ENCODE data around the gene KIAA1217. TPM values are rescaled to one million over a fixed set of nuclear protein-coding genes. Genes with fewer than 3 reads are reported as not detected.

Gene KIAA1217
- polyA plus RNA-seq, 1 of the 3 experiments (the other 2 are of a cell fraction) = 7.2 TPM

DNA sequence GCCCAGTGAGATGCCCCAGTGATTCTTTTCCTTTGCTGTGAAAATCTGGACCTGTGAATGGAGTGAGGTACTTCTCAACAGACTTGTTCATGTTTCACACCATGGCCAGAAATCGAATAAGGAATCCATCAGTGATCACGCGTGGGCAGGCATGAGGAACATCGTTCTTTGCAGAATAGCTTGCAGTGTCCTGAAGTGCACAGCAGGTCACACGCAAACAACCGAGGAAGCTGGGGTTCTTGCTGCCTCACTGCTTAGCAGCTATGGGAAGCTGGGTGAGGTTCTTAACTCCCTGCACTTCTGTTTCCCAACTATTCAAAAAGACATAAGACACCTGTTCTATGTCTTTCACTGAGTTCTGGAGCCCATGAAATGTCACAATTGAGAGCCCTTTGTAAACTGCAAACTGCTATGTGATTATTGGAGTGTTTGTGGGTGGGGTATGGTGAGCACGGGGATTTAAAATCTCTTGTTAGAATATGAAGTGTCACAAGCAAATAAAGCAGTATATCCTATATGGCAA, 253.4 kb downstream of the KIAA1217 start:
- no peaks in the 10 kb centered on the region for H3K9me3 ChIP-seq
- no peak overlapping the region for H3K4me2 ChIP-seq
- H3K36me3 ChIP-seq (replicated peaks in 1 of 2; ENCODE audit: control insufficient read depth in 1 of 2, insufficient read depth in 2 of 2, low read length in 1 of 2) = no peaks in the 10 kb centered on the region
- TF ChIP-seq, protein P1, sequence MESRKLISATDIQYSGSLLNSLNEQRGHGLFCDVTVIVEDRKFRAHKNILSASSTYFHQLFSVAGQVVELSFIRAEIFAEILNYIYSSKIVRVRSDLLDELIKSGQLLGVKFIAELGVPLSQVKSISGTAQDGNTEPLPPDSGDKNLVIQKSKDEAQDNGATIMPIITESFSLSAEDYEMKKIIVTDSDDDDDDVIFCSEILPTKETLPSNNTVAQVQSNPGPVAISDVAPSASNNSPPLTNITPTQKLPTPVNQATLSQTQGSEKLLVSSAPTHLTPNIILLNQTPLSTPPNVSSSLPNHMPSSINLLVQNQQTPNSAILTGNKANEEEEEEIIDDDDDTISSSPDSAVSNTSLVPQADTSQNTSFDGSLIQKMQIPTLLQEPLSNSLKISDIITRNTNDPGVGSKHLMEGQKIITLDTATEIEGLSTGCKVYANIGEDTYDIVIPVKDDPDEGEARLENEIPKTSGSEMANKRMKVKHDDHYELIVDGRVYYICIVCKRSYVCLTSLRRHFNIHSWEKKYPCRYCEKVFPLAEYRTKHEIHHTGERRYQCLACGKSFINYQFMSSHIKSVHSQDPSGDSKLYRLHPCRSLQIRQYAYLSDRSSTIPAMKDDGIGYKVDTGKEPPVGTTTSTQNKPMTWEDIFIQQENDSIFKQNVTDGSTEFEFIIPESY (IDR thresholded peaks at IDR 0.05; ENCODE audit: borderline replicate concordance, low read depth) = no peak
- TF ChIP-seq POLR2AphosphoS5 (IDR thresholded peaks at IDR 0.05; ENCODE audit: low read depth, low read length) (no peak), NRF1 (IDR thresholded peaks at IDR 0.05; ENCODE audit: low read depth, low read length) (no peak), GABPA (IDR thresholded peaks at IDR 0.05; ENCODE audit: low read depth) (no peak), RCOR1 (IDR thresholded peaks at IDR 0.05; ENCODE audit: low read length) (no peak), EZH2phosphoT487 (IDR thresholded peaks at IDR 0.05; ENCODE audit: borderline replicate concordance, low read depth) (no peak)
- TF ChIP-seq, protein P2, sequence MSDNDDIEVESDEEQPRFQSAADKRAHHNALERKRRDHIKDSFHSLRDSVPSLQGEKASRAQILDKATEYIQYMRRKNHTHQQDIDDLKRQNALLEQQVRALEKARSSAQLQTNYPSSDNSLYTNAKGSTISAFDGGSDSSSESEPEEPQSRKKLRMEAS (IDR thresholded peaks at IDR 0.05; ENCODE audit: low read depth) = no peak
- TF ChIP-seq, protein P3, sequence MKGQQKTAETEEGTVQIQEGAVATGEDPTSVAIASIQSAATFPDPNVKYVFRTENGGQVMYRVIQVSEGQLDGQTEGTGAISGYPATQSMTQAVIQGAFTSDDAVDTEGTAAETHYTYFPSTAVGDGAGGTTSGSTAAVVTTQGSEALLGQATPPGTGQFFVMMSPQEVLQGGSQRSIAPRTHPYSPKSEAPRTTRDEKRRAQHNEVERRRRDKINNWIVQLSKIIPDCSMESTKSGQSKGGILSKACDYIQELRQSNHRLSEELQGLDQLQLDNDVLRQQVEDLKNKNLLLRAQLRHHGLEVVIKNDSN (IDR thresholded peaks at IDR 0.05; ENCODE audit: borderline replicate concordance, low read depth) = no peak
- no peaks in the 10 kb centered on the region for H3K9me2 ChIP-seq
- POLR2A ChIA-PET = no interaction called here
- H3K27me3 ChIP-seq (ENCODE audit: insufficient read depth) = no peaks in the 10 kb centered on the region
- CTCF ChIA-PET = interaction anchor here (1.2 to 2.3 kb wide), 2 partner anchors 20 to 42 kb away, joined by 3 to 8 read pairs; no protein-coding TSS in a partner anchor
- H2AFZ ChIP-seq (ENCODE audit: low read depth) = no peak overlapping the region
- H3K27ac ChIP-seq (ENCODE audit: low read depth in 2 of 2, low read length in 1 of 2) = peak overlapping the region; percentile 39 to 96; a peak in 3 of 4 replicates
- DNase-seq = no peak
- peaks cover 28 to 40% of the 10 kb centered on the region in 2 experiments for H3K4me1 ChIP-seq (ENCODE audit: control insufficient read depth in 1 of 2, insufficient read depth in 2 of 2, low read depth in 1 of 2, low read length in 1 of 2)
- WGBS (ENCODE audit: low lambda C conversion rate) = 93% methylated on average over 7 of the region's 7 CpGs
- no peaks in the 10 kb centered on the region for H4K20me1 ChIP-seq (ENCODE audit: insufficient read depth)
- no peak overlapping the region for H3K4me3 ChIP-seq (ENCODE audit: low read depth in 2 of 2, low read length in 1 of 2)
- H3K79me2 ChIP-seq (ENCODE audit: insufficient read depth) = no peaks in the 10 kb centered on the region
- peaks cover 23% of the 10 kb centered on the region for H3F3A ChIP-seq (replicated peaks; ENCODE audit: insufficient read depth)
- H3K9ac ChIP-seq = 0 out of 2 replicates have a peak overlapping the region, but pooled peaks have one; percentile 55

- no peak for DNase-seq
- WGBS (ENCODE audit: low lambda C conversion rate) = 66% methylated on average over 6 of the region's 6 CpGs
- Histone ChIP-seq H3K79me2 (ENCODE audit: insufficient read depth) (peaks cover 4% of the 10 kb centered on the region; the same call in 1 of the 2 replicates), H3K4me3 (ENCODE audit: low read depth in 2 of 2, low read length in 1 of 2) (no peak overlapping the region), H4K20me1 (ENCODE audit: insufficient read depth) (no peaks in the 10 kb centered on the region), H3K9me2 (no peaks in the 10 kb centered on the region), H3K4me2 (peak overlapping the region; percentile 65; the same call in 1 of the 2 replicates), H3K27ac (ENCODE audit: low read depth in 2 of 2, low read length in 1 of 2) (peak overlapping the region; percentile 39 to 96; a peak in 3 of 4 replicates), H2AFZ (ENCODE audit: low read depth) (peak overlapping the region; percentile 45; the same call in 1 of the 2 replicates), H3K36me3 (replicated peaks in 1 of 2; ENCODE audit: control insufficient read depth in 1 of 2, insufficient read depth in 2 of 2, low read length in 1 of 2) (no peaks in the 10 kb centered on the region), H3K9me3 (no peaks in the 10 kb centered on the region), H3K9ac (peak overlapping the region; percentile 55; the same call in 1 of the 2 replicates), H3K27me3 (ENCODE audit: insufficient read depth) (no peaks in the 10 kb centered on the region), H3K4me1 (ENCODE audit: control insufficient read depth in 1 of 2, insufficient read depth in 2 of 2, low read depth in 1 of 2, low read length in 1 of 2) (peaks cover 28 to 40% of the 10 kb centered on the region in 2 experiments), H3F3A (replicated peaks; ENCODE audit: insufficient read depth) (peaks cover 23% of the 10 kb centered on the region)
- TF ChIP-seq EP300 (IDR thresholded peaks at IDR 0.05; ENCODE audit: borderline replicate concordance in 1 of 2, low read depth in 1 of 2, low read length in 1 of 2) (peak in 1 of 2 experiments; percentile 46; a peak in 1 of 4 replicates), FOXJ3 (CRISPR knock-in tag; IDR thresholded peaks at IDR 0.05) (no peak), GATA2 (CRISPR knock-in tag; IDR thresholded peaks at IDR 0.05) (no peak), RAD21 (IDR thresholded peaks at IDR 0.05; ENCODE audit: low read length) (peak; percentile 26; the same call in 1 of the 2 replicates), TCF12 (IDR thresholded peaks at IDR 0.05) (peak; percentile 80), SMC3 (IDR thresholded peaks at IDR 0.05; ENCODE audit: low read depth, low read length) (peak; percentile 33; the same call in 1 of the 2 replicates), PBX3 (IDR thresholded peaks at IDR 0.05) (peak; percentile 22; the same call in 1 of the 2 replicates), ELF1 (IDR thresholded peaks at IDR 0.05) (0 out of 2 replicates have a peak, but pooled peaks have one; percentile 11), NFIC (IDR thresholded peaks at IDR 0.05; ENCODE audit: borderline replicate concordance) (0 out of 2 replicates have a peak, but pooled peaks have one; percentile 15), MEF2A (IDR thresholded peaks at IDR 0.05; ENCODE audit: borderline replicate concordance, low read depth) (peak; percentile 79; the same call in 1 of the 2 replicates), EZH2phosphoT487 (IDR thresholded peaks at IDR 0.05; ENCODE audit: borderline replicate concordance, low read depth) (no peak)
- TF ChIP-seq, protein P4, sequence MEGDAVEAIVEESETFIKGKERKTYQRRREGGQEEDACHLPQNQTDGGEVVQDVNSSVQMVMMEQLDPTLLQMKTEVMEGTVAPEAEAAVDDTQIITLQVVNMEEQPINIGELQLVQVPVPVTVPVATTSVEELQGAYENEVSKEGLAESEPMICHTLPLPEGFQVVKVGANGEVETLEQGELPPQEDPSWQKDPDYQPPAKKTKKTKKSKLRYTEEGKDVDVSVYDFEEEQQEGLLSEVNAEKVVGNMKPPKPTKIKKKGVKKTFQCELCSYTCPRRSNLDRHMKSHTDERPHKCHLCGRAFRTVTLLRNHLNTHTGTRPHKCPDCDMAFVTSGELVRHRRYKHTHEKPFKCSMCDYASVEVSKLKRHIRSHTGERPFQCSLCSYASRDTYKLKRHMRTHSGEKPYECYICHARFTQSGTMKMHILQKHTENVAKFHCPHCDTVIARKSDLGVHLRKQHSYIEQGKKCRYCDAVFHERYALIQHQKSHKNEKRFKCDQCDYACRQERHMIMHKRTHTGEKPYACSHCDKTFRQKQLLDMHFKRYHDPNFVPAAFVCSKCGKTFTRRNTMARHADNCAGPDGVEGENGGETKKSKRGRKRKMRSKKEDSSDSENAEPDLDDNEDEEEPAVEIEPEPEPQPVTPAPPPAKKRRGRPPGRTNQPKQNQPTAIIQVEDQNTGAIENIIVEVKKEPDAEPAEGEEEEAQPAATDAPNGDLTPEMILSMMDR (IDR thresholded peaks at IDR 0.05) = peak; percentile 64
- CTCF ChIA-PET = interaction anchor here (1.0 to 2.3 kb wide), 3 partner anchors 20 to 56 kb away, joined by 3 to 8 read pairs (median 3); no protein-coding TSS in a partner anchor
- POLR2A ChIA-PET = no interaction called here
Observed at GRCh38 chr10:24462889-24463552, 254.1 kb downstream of the KIAA1217 start.
